SU-DHL-6 (cell line): ENCODE data around the gene STAT1.

ENCODE experiments used
- H2AFZ ChIP-seq: fragments of 200-600 bp; sonication (generic); 2 replicates; pipeline ENCODE4 v1.6.1; 2014; ENCODE audit warnings: low read depth, mild to moderate bottlenecking, moderate library complexity, mixed read lengths, antibody characterized with exemption, low read length; ENCODE audit not compliant: severe bottlenecking
- H3F3A ChIP-seq: fragments of 200-600 bp; shearing (Covaris generic); 2 replicates; pipeline ENCODE4 v1.6.0; 2016; ENCODE audit warnings: antibody characterized with exemption, mild to moderate bottlenecking; ENCODE audit not compliant: insufficient read depth
- H3K27ac ChIP-seq: fragments of 200-600 bp; sonication (generic); 2 replicates; pipeline ENCODE4 v1.5.1; 2016; ENCODE audit warnings: low read depth, mild to moderate bottlenecking, low read length, moderate library complexity, mixed read lengths
- H3K27me3 ChIP-seq: fragments of 200-600 bp; sonication (generic), shearing (Covaris generic); 2 replicates; pipeline ENCODE4 v1.6.0; 2014; ENCODE audit warnings: mild to moderate bottlenecking, low read length
- H3K36me3 ChIP-seq: fragments of 200-600 bp; sonication (generic); 2 replicates; pipeline ENCODE4 v1.6.1; 2014; ENCODE audit warnings: mild to moderate bottlenecking, low read length, mixed read lengths
- H3K4me2 ChIP-seq: fragments of 300-600, 200-600 bp; shearing (Covaris generic), sonication (generic); 2 replicates; pipeline ENCODE4 v1.6.0; 2014; ENCODE audit warnings: low read length, low read depth, mild to moderate bottlenecking; ENCODE audit not compliant: poor library complexity, severe bottlenecking
- H3K4me3 ChIP-seq: fragments of 200-600 bp; sonication (generic); 2 replicates; pipeline ENCODE4 v1.5.1; 2014; ENCODE audit warnings: antibody characterized with exemption, low read length, mild to moderate bottlenecking, mixed read lengths; ENCODE audit not compliant: insufficient read depth, poor library complexity, severe bottlenecking
- H3K79me2 ChIP-seq: fragments of 200-600 bp; sonication (generic); 2 replicates; pipeline ENCODE4 v1.6.1; 2014; ENCODE audit warnings: mild to moderate bottlenecking, low read length, moderate library complexity; ENCODE audit not compliant: insufficient read depth
- H3K9ac ChIP-seq: fragments of 200-600 bp; sonication (generic); 2 replicates; pipeline ENCODE4 v1.7.0; 2014; ENCODE audit warnings: mild to moderate bottlenecking, low read length
- H3K9me2 ChIP-seq: fragments of 200-600 bp; sonication (generic); replicated peaks from 2 replicates; pipeline ENCODE4 v1.6.1; 2014; ENCODE audit warnings: low read length; ENCODE audit not compliant: insufficient read depth
- H3K9me3 ChIP-seq: fragments of 200-600 bp; sonication (generic); 2 replicates; pipeline ENCODE4 v1.6.1; 2014; ENCODE audit warnings: low read length, mixed read lengths; ENCODE audit not compliant: insufficient read depth
- H4K20me1 ChIP-seq: fragments of 200-600 bp; sonication (generic); 2 replicates; pipeline ENCODE4 v1.6.1; 2014; ENCODE audit warnings: low read depth, mild to moderate bottlenecking, antibody characterized with exemption, low read length, moderate library complexity, mixed read lengths
- EZH2phosphoT487 ChIP-seq: fragments of 200-600 bp; sonication (generic), shearing (Covaris generic); conservative IDR thresholded peaks from 2 replicates; pipeline ENCODE4 v1.6.1; 2018; ENCODE audit warnings: mild to moderate bottlenecking, antibody characterized with exemption, low read length, moderate library complexity, mixed read lengths
- TF ChIP-seq, protein P1 (sequence below): fragments of 200-600 bp; sonication (generic); IDR thresholded peaks from one replicate; pipeline ENCODE4 v1.5.1; 2017; ENCODE audit warnings: antibody characterized with exemption, mild to moderate bottlenecking, low read length, moderate library complexity; ENCODE audit not compliant: insufficient read depth, poor library complexity, severe bottlenecking

Gene STAT1

GRCh38 chr2:191049728-191050639, 36.0 kb upstream of the STAT1 start:
- Histone ChIP-seq H3K27ac (no peak overlapping the region), H3K4me3 (no peak overlapping the region), H3K79me2 (no peaks in the 10 kb centered on the region), H3K27me3 (no peaks in the 10 kb centered on the region), H3K9me3 (no peaks in the 10 kb centered on the region), H3F3A (no peaks in the 10 kb centered on the region), H3K36me3 (no peaks in the 10 kb centered on the region), H3K9me2 (no peaks in the 10 kb centered on the region), H2AFZ (no peak overlapping the region), H4K20me1 (no peaks in the 10 kb centered on the region), H3K9ac (no peak overlapping the region), H3K4me2 (no peak overlapping the region)
- TF ChIP-seq, protein P1, sequence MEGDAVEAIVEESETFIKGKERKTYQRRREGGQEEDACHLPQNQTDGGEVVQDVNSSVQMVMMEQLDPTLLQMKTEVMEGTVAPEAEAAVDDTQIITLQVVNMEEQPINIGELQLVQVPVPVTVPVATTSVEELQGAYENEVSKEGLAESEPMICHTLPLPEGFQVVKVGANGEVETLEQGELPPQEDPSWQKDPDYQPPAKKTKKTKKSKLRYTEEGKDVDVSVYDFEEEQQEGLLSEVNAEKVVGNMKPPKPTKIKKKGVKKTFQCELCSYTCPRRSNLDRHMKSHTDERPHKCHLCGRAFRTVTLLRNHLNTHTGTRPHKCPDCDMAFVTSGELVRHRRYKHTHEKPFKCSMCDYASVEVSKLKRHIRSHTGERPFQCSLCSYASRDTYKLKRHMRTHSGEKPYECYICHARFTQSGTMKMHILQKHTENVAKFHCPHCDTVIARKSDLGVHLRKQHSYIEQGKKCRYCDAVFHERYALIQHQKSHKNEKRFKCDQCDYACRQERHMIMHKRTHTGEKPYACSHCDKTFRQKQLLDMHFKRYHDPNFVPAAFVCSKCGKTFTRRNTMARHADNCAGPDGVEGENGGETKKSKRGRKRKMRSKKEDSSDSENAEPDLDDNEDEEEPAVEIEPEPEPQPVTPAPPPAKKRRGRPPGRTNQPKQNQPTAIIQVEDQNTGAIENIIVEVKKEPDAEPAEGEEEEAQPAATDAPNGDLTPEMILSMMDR: no peak
- TF ChIP-seq EZH2phosphoT487: no peak

DNA sequence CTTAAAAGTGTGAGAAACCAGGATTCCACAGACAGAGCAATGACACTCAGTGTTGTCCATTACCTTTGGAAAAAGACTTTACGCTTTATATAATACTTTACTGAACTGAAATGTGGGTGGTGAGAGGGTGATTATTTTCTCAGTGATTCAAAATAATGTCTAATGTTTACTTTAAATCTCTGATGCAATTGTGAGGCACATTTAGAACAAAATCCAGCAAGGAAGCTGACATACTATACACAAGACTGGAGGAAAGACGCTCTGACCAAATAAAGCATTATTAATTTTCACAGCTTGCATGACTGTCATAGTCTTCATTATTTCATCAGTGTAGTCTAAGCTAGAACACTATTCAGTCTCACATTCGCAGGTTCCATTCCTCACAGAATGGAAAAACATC, 34.1 kb upstream of the STAT1 start:
- Histone ChIP-seq H3K79me2 (no peaks in the 10 kb centered on the region), H3K9me3 (no peaks in the 10 kb centered on the region), H3K27me3 (no peaks in the 10 kb centered on the region), H3K9ac (no peak overlapping the region), H4K20me1 (no peaks in the 10 kb centered on the region), H3F3A (no peaks in the 10 kb centered on the region), H3K36me3 (no peaks in the 10 kb centered on the region), H3K4me3 (no peak overlapping the region), H3K27ac (no peak overlapping the region), H3K9me2 (no peaks in the 10 kb centered on the region), H3K4me2 (no peak overlapping the region), H2AFZ (no peak overlapping the region)
- no peak for TF ChIP-seq EZH2phosphoT487
- TF ChIP-seq, protein P1: no peak

DNA sequence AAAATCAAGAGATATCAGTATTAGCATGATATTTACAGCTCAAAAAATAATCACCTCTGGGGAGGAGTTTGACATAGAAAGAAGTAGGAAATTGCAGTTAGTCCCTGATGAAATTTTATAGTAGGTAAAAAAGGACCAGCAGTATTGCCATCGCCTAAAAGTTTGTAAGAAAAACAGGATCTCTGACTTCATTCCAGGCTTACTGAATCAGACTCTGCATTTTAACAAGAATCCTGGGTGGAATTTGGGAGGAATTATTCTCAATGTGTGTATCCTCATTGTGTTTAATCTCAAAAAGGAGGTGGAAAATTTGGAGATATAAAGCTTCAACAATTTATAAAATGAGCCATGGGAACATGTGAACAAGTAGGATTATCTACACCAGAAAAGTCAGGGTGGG, 31.2 kb upstream of the STAT1 start:
- Histone ChIP-seq H3K9ac (no peak overlapping the region), H3K4me3 (no peak overlapping the region)
- TF ChIP-seq, protein P1: no peak
- TF ChIP-seq EZH2phosphoT487: no peak

More for the DNA sequence above, 31.2 kb upstream of the STAT1 start:
- Histone ChIP-seq H3K9me2 (no peaks in the 10 kb centered on the region), H2AFZ (no peak overlapping the region), H3F3A (no peaks in the 10 kb centered on the region), H3K27me3 (no peaks in the 10 kb centered on the region), H3K9me3 (no peaks in the 10 kb centered on the region), H4K20me1 (no peaks in the 10 kb centered on the region), H3K27ac (no peak overlapping the region), H3K79me2 (no peaks in the 10 kb centered on the region), H3K4me2 (no peak overlapping the region), H3K36me3 (no peaks in the 10 kb centered on the region)
